Ovary (tissue), 9 donors: ENCODE measurements around the gene GPR83. TPM values are rescaled to one million over a fixed set of nuclear protein-coding genes. Genes with fewer than 3 reads are reported as not detected.

ENCODE experiments used
- DNase-seq, 5 donors: peaks; one replicate each; pipeline ENCODE4 v3.0.0-alpha.2; 2019 to 2020
- H3K27ac ChIP-seq, 2 donors: fragments of 200-600 bp; one replicate each; pipeline versions ENCODE4 v1.5.1 to v1.8.0; 2019 to 2022
- H3K27me3 ChIP-seq: fragments of 200-600 bp; one replicate; pipeline ENCODE4 v1.8.0; 2022
- H3K36me3 ChIP-seq: fragments of 200-600 bp; sonication (generic); one replicate; pipeline ENCODE4 v1.5.1; 2019
- H3K4me1 ChIP-seq: one replicate; pipeline ENCODE4 v1.8.1; 2013; ENCODE audit warnings: mild to moderate bottlenecking, moderate library complexity; ENCODE audit not compliant: insufficient read depth
- H3K4me3 ChIP-seq: fragments of 200-600 bp; sonication (generic); one replicate; pipeline ENCODE4 v1.5.1; 2017
- H3K9me3 ChIP-seq, 2 donors: fragments of 200-600 bp in 1 of 2; sonication (generic) in 1 of 2; one replicate each; pipeline versions ENCODE4 v1.5.1 to v1.8.1; 2013 to 2019; ENCODE audit warnings: mild to moderate bottlenecking in 1 of 2, moderate library complexity in 1 of 2
- CTCF ChIP-seq, 3 donors: fragments of 450-650 bp in 2 of 3; fragments of 200-600 bp in 1 of 3; IDR thresholded peaks; one replicate each; pipeline versions ENCODE4 v1.5.1 to v1.8.0; 2016 to 2022; ENCODE audit warnings: antibody characterized with exemption in 3 of 3, mild to moderate bottlenecking in 1 of 3
- EP300 ChIP-seq: sonication (generic); formaldehyde crosslinking; IDR thresholded peaks from one replicate; pipeline ENCODE4 v1.6.1; 2017; ENCODE audit warnings: antibody characterized with exemption
- POLR2A ChIP-seq: fragments of 450-650 bp; IDR thresholded peaks from one replicate; pipeline ENCODE4 v1.6.1; 2017; ENCODE audit warnings: antibody characterized with exemption, mild to moderate bottlenecking, moderate library complexity
- WGBS, 3 donors: extraction: QIAGEN DNeasy Blood & Tissue Kit in 1 of 3; methylation state at CpG; one replicate each; pipeline versions ENCODE4 v1.1.5 to v1.1.7; 2013 to 2017; 5-methylcytosine and 5-hydroxymethylcytosine counted together
- intact Hi-C, 4 donors: fragments of 100-400 bp; cut with DNase I; formaldehyde crosslinking; loops; one replicate each; pipeline versions ENCODE4 v1.11.0 to v1.15.1; 2022 to 2023
- polyA plus RNA-seq, 2 donors: library from polyadenylated mRNA; stranded (reverse); fragments of 200-250 nt in 1 of 2; fragments of 350-450 nt in 1 of 2; fragmentation: Illumina TruSeq in 1 of 2; extraction: RNeasy Lipid Tissue Mini Kit (QIAGEN cat#74804) in 1 of 2; gene quantifications; one replicate each; pipeline ENCODE4 v1.2.3, GENCODE V29; 2013 to 2014
- total RNA-seq, 7 donors: library from RNA; depleted of rRNA in 2 of 7; stranded (reverse); fragments of >200 nt in 2 of 7; fragmentation: NEBNext Ultra II Directional in 3 of 7; extraction: Animal tissue kit (Norgen Biotek cat#: 25700) in 3 of 7; gene quantifications; one replicate each; pipeline versions ENCODE4 v1.1.0 to v1.2.4, GENCODE V29; 2016 to 2023
- donor health status: DM: no; HTN: no; CAD: no; lungs with moderate emphysema.
- donor health status: DM: no; HTN: no; CAD: no.
- donor health status: Bipolar disorder and iron deficiency.
- donor health status: DM: yes; HTN: yes; CAD: no.
- donor health status: DM: no; HTN: no; CAD: no.
- donor health status: DM: yes; HTN: yes; CAD: no.

The GPR83 gene
- total and polyA plus RNA-seq, 9 donors: under 0.01 to 0.28 (median 0.12) TPM; not detected in 4

- no peak for DNase-seq
- no peak overlapping the region for H3K4me3 ChIP-seq
- no peak for TF ChIP-seq EP300
- no peak for TF ChIP-seq POLR2A
- no peak for TF ChIP-seq CTCF (IDR thresholded peaks at IDR 0.05)
- 12 to 22% (median 19%) methylated on average over 1 of the region's 1 CpG for WGBS, 3 donors
- H3K36me3 ChIP-seq: no peaks in the 10 kb centered on the region
- no peaks in the 10 kb centered on the region for H3K4me1 ChIP-seq
- H3K27ac ChIP-seq: no peak overlapping the region
- no peaks in the 10 kb centered on the region for H3K27me3 ChIP-seq
- H3K9me3 ChIP-seq: no peaks in the 10 kb centered on the region
- intact Hi-C loops: no loop called here
Measured at GRCh38 chr11:94402355-94402754, 1.1 kb upstream of the GPR83 start.

DNA sequence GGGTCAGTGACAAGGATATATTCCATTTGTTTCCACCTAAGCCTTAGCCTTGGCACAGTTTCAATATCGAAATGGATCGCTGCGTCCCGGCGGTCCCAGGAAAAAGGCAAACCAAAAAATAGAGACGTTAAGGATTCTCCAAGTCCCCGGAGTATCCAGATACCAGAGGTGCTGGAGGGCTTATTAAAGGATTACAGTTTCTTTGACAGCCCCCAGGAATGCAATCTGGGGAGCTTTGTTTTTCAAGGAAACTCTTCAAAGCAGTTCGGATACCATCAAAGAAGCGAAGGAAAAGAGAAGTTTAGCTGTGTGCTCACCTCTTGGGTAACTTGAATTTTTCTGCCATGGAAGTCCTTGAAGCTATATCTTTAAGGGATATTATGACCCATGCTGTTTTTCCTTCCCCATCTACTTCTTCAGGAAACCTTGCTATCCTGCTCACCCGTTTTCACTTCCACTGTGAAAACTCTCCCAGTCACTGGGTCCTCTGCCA, 600 bp upstream of the GPR83 start:
- Histone ChIP-seq H3K27me3 (no peaks in the 10 kb centered on the region), H3K36me3 (no peaks in the 10 kb centered on the region), H3K9me3 (no peaks in the 10 kb centered on the region), H3K4me3 (no peak overlapping the region), H3K4me1 (no peaks in the 10 kb centered on the region), H3K27ac (no peak overlapping the region)
- intact Hi-C loops: no loop called here
- TF ChIP-seq POLR2A (no peak), EP300 (no peak), CTCF (IDR thresholded peaks at IDR 0.05) (no peak)
- WGBS, 3 donors: 7 to 12% (median 11%) methylated on average over 10 of the region's 10 CpGs
- DNase-seq: no peak

- Histone ChIP-seq H3K9me3 (no peaks in the 10 kb centered on the region), H3K36me3 (no peaks in the 10 kb centered on the region), H3K27me3 (no peaks in the 10 kb centered on the region), H3K4me3 (no peak overlapping the region), H3K4me1 (no peaks in the 10 kb centered on the region), H3K27ac (no peak overlapping the region)
- DNase-seq: no peak
- no peak for TF ChIP-seq EP300
- TF ChIP-seq CTCF (IDR thresholded peaks at IDR 0.05): no peak
- TF ChIP-seq POLR2A: no peak
- intact Hi-C loops: no loop called here
- 15 to 29% (median 22%) methylated on average over 4 of the region's 4 CpGs for WGBS, 3 donors
Measured at GRCh38 chr11:94400457-94400838, 771 bp downstream of the GPR83 start.

DNA sequence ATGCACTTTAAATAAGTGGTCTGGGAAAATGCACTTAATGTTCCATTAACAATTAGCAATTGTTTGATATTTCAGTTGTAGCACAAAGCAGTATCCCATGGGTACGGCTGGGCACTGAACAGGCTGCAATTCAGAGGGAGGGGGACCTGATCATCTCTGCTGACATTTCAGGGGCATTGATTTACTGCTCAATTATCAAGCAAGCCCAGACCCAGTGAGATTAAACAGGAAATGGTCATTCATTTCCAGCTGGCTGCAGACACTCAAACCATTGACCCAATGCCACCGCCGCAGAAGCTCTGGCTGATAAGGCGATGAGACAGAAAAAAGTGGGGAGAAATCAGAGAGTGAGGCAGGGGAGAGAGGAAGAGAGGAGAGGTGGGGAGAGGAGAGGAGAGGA, 1.2 kb downstream of the GPR83 start:
- H3K4me1 ChIP-seq: no peaks in the 10 kb centered on the region
- no peaks in the 10 kb centered on the region for H3K36me3 ChIP-seq
- no peaks in the 10 kb centered on the region for H3K9me3 ChIP-seq
- intact Hi-C loops: no loop called here
- no peak overlapping the region for H3K27ac ChIP-seq
- no peak overlapping the region for H3K4me3 ChIP-seq
- no peak for TF ChIP-seq CTCF (IDR thresholded peaks at IDR 0.05)
- no peaks in the 10 kb centered on the region for H3K27me3 ChIP-seq
- WGBS, 3 donors: 40 to 42% (median 40%) methylated on average over 4 of the region's 4 CpGs
- DNase-seq: no peak

GRCh38 chr11:94398101-94398500, 3.1 kb downstream of the GPR83 start:
- no peaks in the 10 kb centered on the region for H3K36me3 ChIP-seq
- no peak for TF ChIP-seq CTCF (IDR thresholded peaks at IDR 0.05)
- no peak for TF ChIP-seq EP300
- no peak for TF ChIP-seq POLR2A
- WGBS, 3 donors: 75 to 92% (median 90%) methylated on average over 5 of the region's 5 CpGs
- intact Hi-C loops: no loop called here
- H3K4me3 ChIP-seq: no peak overlapping the region
- no peaks in the 10 kb centered on the region for H3K27me3 ChIP-seq
- no peak overlapping the region for H3K27ac ChIP-seq
- DNase-seq: no peak
- H3K9me3 ChIP-seq: no peaks in the 10 kb centered on the region
- no peaks in the 10 kb centered on the region for H3K4me1 ChIP-seq
